ENCODE results near the gene TVP23B.
"Not testable (repeated sequence)": the region's sequence is repeated elsewhere in the genome, so short reads cannot be mapped to it uniquely, and the experiment has no call there.

Gene TVP23B

GRCh38 chr17:18780991-18781718 lies at the start of gene TVP23B:
TSS of gene TVP23B (plus strand) at chr17:18781183. CDS start at chr17:18781294, 111 bp downstream.
- H3K27me3 ChIP-seq (ENCODE audit: insufficient read depth, low read length, poor library complexity); H3K9me3 ChIP-seq (ENCODE audit: insufficient read depth, low read length, severe bottlenecking); H4K20me1 ChIP-seq (ENCODE audit: insufficient read depth, low read length); H3K36me3 ChIP-seq (ENCODE audit: insufficient read depth, low read length): not testable (repeated sequence)
- ATAC-seq (ENCODE audit: insufficient read depth, low read depth): peak; percentile 98
- Histone ChIP-seq H3K4me3 (ENCODE audit: low read depth in 1 of 2, low read length in 2 of 2) (peak within 1 kb of the TSS; percentile 49 to 65), H2AFZ (ENCODE audit: low read depth, low read length) (peak within 1 kb of the TSS; percentile 83), H3K9ac (ENCODE audit: low read depth, low read length) (peak within 1 kb of the TSS; percentile 61), H3K4me2 (ENCODE audit: insufficient read depth, low read length) (peak within 1 kb of the TSS; percentile 71), H3K4me1 (ENCODE audit: insufficient read depth, low read length) (peaks cover 17% of the 10 kb centered on the region), H3K79me2 (ENCODE audit: insufficient read depth, low read length) (peaks cover 17% of the 10 kb centered on the region), H3K27ac (ENCODE audit: low read length) (peak within 1 kb of the TSS; percentile 62)
- DNase-seq: peak; percentile 98

- not testable (repeated sequence) for H3K27me3 ChIP-seq (ENCODE audit: insufficient read depth, low read length, poor library complexity); H3K4me3 ChIP-seq (ENCODE audit: low read depth in 1 of 2, low read length in 2 of 2)
Observed at GRCh38 chr17:18732438-18732837, 48.5 kb upstream of the TVP23B start.

GRCh38 chr17:18733350-18733749 lies 47.6 kb upstream of the TVP23B start:
- H3K79me2 ChIP-seq (ENCODE audit: insufficient read depth, low read length); H3K4me3 ChIP-seq (ENCODE audit: low read depth in 1 of 2, low read length in 2 of 2); H3K27me3 ChIP-seq (ENCODE audit: insufficient read depth, low read length, poor library complexity); H3K27ac ChIP-seq (ENCODE audit: low read length); H3K4me1 ChIP-seq (ENCODE audit: insufficient read depth, low read length); H3K4me2 ChIP-seq (ENCODE audit: insufficient read depth, low read length); DNase-seq; ATAC-seq (ENCODE audit: insufficient read depth, low read depth); H3K9ac ChIP-seq (ENCODE audit: low read depth, low read length); H3K9me3 ChIP-seq (ENCODE audit: insufficient read depth, low read length, severe bottlenecking); H4K20me1 ChIP-seq (ENCODE audit: insufficient read depth, low read length); H3K36me3 ChIP-seq (ENCODE audit: insufficient read depth, low read length); H2AFZ ChIP-seq (ENCODE audit: low read depth, low read length): not testable (repeated sequence)

More at GRCh38 chr17:18732438-18732837, 48.5 kb upstream of the TVP23B start:
- not testable (repeated sequence) for DNase-seq; H3K9me3 ChIP-seq (ENCODE audit: insufficient read depth, low read length, severe bottlenecking); H3K27ac ChIP-seq (ENCODE audit: low read length); ATAC-seq (ENCODE audit: insufficient read depth, low read depth); H3K4me1 ChIP-seq (ENCODE audit: insufficient read depth, low read length); H3K4me2 ChIP-seq (ENCODE audit: insufficient read depth, low read length); H3K36me3 ChIP-seq (ENCODE audit: insufficient read depth, low read length); H3K79me2 ChIP-seq (ENCODE audit: insufficient read depth, low read length); H4K20me1 ChIP-seq (ENCODE audit: insufficient read depth, low read length); H2AFZ ChIP-seq (ENCODE audit: low read depth, low read length); H3K9ac ChIP-seq (ENCODE audit: low read depth, low read length)

GRCh38 chr17:18739616-18740391 lies 41.2 kb upstream of the TVP23B start:
- ATAC-seq (ENCODE audit: insufficient read depth, low read depth): not testable (repeated sequence)

GRCh38 chr17:18741228-18741627 lies 39.8 kb upstream of the TVP23B start:
- not testable (repeated sequence) for H3K36me3 ChIP-seq (ENCODE audit: insufficient read depth, low read length); H3K9me3 ChIP-seq (ENCODE audit: insufficient read depth, low read length, severe bottlenecking); H3K4me1 ChIP-seq (ENCODE audit: insufficient read depth, low read length)

More at GRCh38 chr17:18739616-18740391, 41.2 kb upstream of the TVP23B start:
- not testable (repeated sequence) for H3K27ac ChIP-seq (ENCODE audit: low read length); H3K4me1 ChIP-seq (ENCODE audit: insufficient read depth, low read length); H4K20me1 ChIP-seq (ENCODE audit: insufficient read depth, low read length); H3K9me3 ChIP-seq (ENCODE audit: insufficient read depth, low read length, severe bottlenecking); H2AFZ ChIP-seq (ENCODE audit: low read depth, low read length); H3K79me2 ChIP-seq (ENCODE audit: insufficient read depth, low read length); DNase-seq; H3K36me3 ChIP-seq (ENCODE audit: insufficient read depth, low read length); H3K9ac ChIP-seq (ENCODE audit: low read depth, low read length); H3K27me3 ChIP-seq (ENCODE audit: insufficient read depth, low read length, poor library complexity); H3K4me3 ChIP-seq (ENCODE audit: low read depth in 1 of 2, low read length in 2 of 2); H3K4me2 ChIP-seq (ENCODE audit: insufficient read depth, low read length)

GRCh38 chr17:18743699-18744421 lies 37.1 kb upstream of the TVP23B start, which contains the start of gene FBXW10:
TSS of gene FBXW10 (plus strand) at chr17:18744054. CDS start at chr17:18744245, 191 bp downstream.
- not testable (repeated sequence) for H3K79me2 ChIP-seq (ENCODE audit: insufficient read depth, low read length); H3K9ac ChIP-seq (ENCODE audit: low read depth, low read length); H3K27me3 ChIP-seq (ENCODE audit: insufficient read depth, low read length, poor library complexity); H3K36me3 ChIP-seq (ENCODE audit: insufficient read depth, low read length); H3K9me3 ChIP-seq (ENCODE audit: insufficient read depth, low read length, severe bottlenecking); ATAC-seq (ENCODE audit: insufficient read depth, low read depth); H4K20me1 ChIP-seq (ENCODE audit: insufficient read depth, low read length); H3K4me3 ChIP-seq (ENCODE audit: low read depth in 1 of 2, low read length in 2 of 2); H2AFZ ChIP-seq (ENCODE audit: low read depth, low read length); H3K4me2 ChIP-seq (ENCODE audit: insufficient read depth, low read length); H3K27ac ChIP-seq (ENCODE audit: low read length); DNase-seq; H3K4me1 ChIP-seq (ENCODE audit: insufficient read depth, low read length)

More at GRCh38 chr17:18741228-18741627, 39.8 kb upstream of the TVP23B start:
- not testable (repeated sequence) for H4K20me1 ChIP-seq (ENCODE audit: insufficient read depth, low read length); H3K4me3 ChIP-seq (ENCODE audit: low read depth in 1 of 2, low read length in 2 of 2); ATAC-seq (ENCODE audit: insufficient read depth, low read depth); H3K27me3 ChIP-seq (ENCODE audit: insufficient read depth, low read length, poor library complexity); H3K9ac ChIP-seq (ENCODE audit: low read depth, low read length); DNase-seq; H3K79me2 ChIP-seq (ENCODE audit: insufficient read depth, low read length); H3K27ac ChIP-seq (ENCODE audit: low read length); H2AFZ ChIP-seq (ENCODE audit: low read depth, low read length); H3K4me2 ChIP-seq (ENCODE audit: insufficient read depth, low read length)

- H2AFZ ChIP-seq (ENCODE audit: low read depth, low read length); H3K9me3 ChIP-seq (ENCODE audit: insufficient read depth, low read length, severe bottlenecking); H3K4me3 ChIP-seq (ENCODE audit: low read depth in 1 of 2, low read length in 2 of 2); H3K27ac ChIP-seq (ENCODE audit: low read length); H3K36me3 ChIP-seq (ENCODE audit: insufficient read depth, low read length); H3K4me2 ChIP-seq (ENCODE audit: insufficient read depth, low read length); ATAC-seq (ENCODE audit: insufficient read depth, low read depth); H3K79me2 ChIP-seq (ENCODE audit: insufficient read depth, low read length); H3K27me3 ChIP-seq (ENCODE audit: insufficient read depth, low read length, poor library complexity); H4K20me1 ChIP-seq (ENCODE audit: insufficient read depth, low read length); H3K4me1 ChIP-seq (ENCODE audit: insufficient read depth, low read length); DNase-seq; H3K9ac ChIP-seq (ENCODE audit: low read depth, low read length): not testable (repeated sequence)
Observed at GRCh38 chr17:18744726-18745125, 36.3 kb upstream of the TVP23B start.
